Glomerular visceral epithelial cell (primary cell): ENCODE results near the gene STK33.

Source experiments
- DNase-seq: peaks from one replicate; pipeline ENCODE4 v3.0.0-alpha.2; 2016; ENCODE audit errors: extremely low spot score

The STK33 gene

GRCh38 chr11:8356216-8356615 lies 237.8 kb downstream of the STK33 start:
- no peak for DNase-seq

GRCh38 chr11:8355416-8355742 lies 238.6 kb downstream of the STK33 start:
- no peak for DNase-seq

GRCh38 chr11:8354622-8355415 lies 239.2 kb downstream of the STK33 start:
- no peak for DNase-seq

- DNase-seq: no peak
These were observed 241.0 kb downstream of the STK33 start for GRCh38 chr11:8352876-8353505.

GRCh38 chr11:8352103-8352875 lies 241.7 kb downstream of the STK33 start:
- DNase-seq: no peak

- DNase-seq: no peak
These were observed 242.8 kb downstream of the STK33 start for GRCh38 chr11:8351223-8351622.

GRCh38 chr11:8347978-8348377 lies 246.1 kb downstream of the STK33 start:
- DNase-seq: no peak

GRCh38 chr11:8346157-8346755 lies 247.8 kb downstream of the STK33 start:
- no peak for DNase-seq

GRCh38 chr11:8345179-8345578 lies 248.8 kb downstream of the STK33 start:
- no peak for DNase-seq

GRCh38 chr11:8344346-8344745 lies 249.7 kb downstream of the STK33 start:
- no peak for DNase-seq

- peak; percentile 35 for DNase-seq
These were observed 251.0 kb downstream of the STK33 start for GRCh38 chr11:8342821-8343681.

GRCh38 chr11:8341996-8342395 lies 252.0 kb downstream of the STK33 start:
- no peak for DNase-seq
